Adrenal gland (tissue), 12 donors: ENCODE measurements around the gene TMC1. TPM values are rescaled to one million over a fixed set of nuclear protein-coding genes. Genes with fewer than 3 reads are reported as not detected.

ENCODE experiments used
- DNase-seq, 7 donors: peaks; one replicate each; pipeline ENCODE4 v3.0.0-alpha.2; 2019 to 2020
- H3K27ac ChIP-seq, 5 donors: fragments of 200-600 bp; sonication (generic) in 4 of 5; 1 replicate in 3 of 5; 2 replicates in 2 of 5; pipeline versions ENCODE4 v1.5.1 to v1.8.0; 2016 to 2020; ENCODE audit warnings: mild to moderate bottlenecking in 1 of 5
- H3K27me3 ChIP-seq: fragments of 200-600 bp; 2 replicates; pipeline ENCODE4 v1.8.0; 2021
- H3K36me3 ChIP-seq, 2 donors: fragments of 200-600 bp; replicated peaks in 1 of 2; 1 replicate in 1 of 2; 2 replicates in 1 of 2; pipeline versions ENCODE4 v1.5.1 to v1.8.0; 2018 to 2022
- H3K4me1 ChIP-seq, 2 donors: fragments of 200-600 bp; replicated peaks in 1 of 2; 1 replicate in 1 of 2; 2 replicates in 1 of 2; pipeline versions ENCODE4 v1.5.1 to v1.8.0; 2018 to 2021
- H3K4me3 ChIP-seq, 4 donors: fragments of 200-600 bp; sonication (generic) in 3 of 4; one replicate each; pipeline ENCODE4 v1.5.1; 2016 to 2018
- H3K9me3 ChIP-seq, 3 donors: fragments of 200-600 bp; sonication (generic) in 1 of 3; replicated peaks in 1 of 3; 1 replicate in 2 of 3; 2 replicates in 1 of 3; pipeline versions ENCODE4 v1.5.1 to v1.8.0; 2016 to 2021
- CTCF ChIP-seq, 6 experiments: fragments of 450-650 bp in 4 of 6; fragments of 200-600 bp in 2 of 6; sonication (generic) in 1 of 6; IDR thresholded peaks; 1 replicate in 5 of 6; 2 replicates in 1 of 6; pipeline versions ENCODE4 v1.5.1 to v1.8.0; 2016 to 2021; ENCODE audit warnings: antibody characterized with exemption in 6 of 6, mild to moderate bottlenecking in 2 of 6, moderate library complexity in 1 of 6
- POLR2A ChIP-seq, 2 donors: fragments of 450-650 bp; IDR thresholded peaks; one replicate each; pipeline ENCODE4 v1.6.1; 2017; ENCODE audit warnings: antibody characterized with exemption in 2 of 2, mild to moderate bottlenecking in 2 of 2, moderate library complexity in 1 of 2
- WGBS, 4 donors: extraction: QIAGEN DNeasy Blood & Tissue Kit in 2 of 4; methylation state at CpG; one replicate each; pipeline versions ENCODE4 v1.1.5 to v1.1.7; 2013 to 2017; 5-methylcytosine and 5-hydroxymethylcytosine counted together
- intact Hi-C, 2 donors: fragments of 100-400 bp; cut with DNase I; formaldehyde crosslinking; loops; one replicate each; pipeline versions ENCODE4 v1.14.1 to v1.15.0; 2022 to 2023
- polyA plus RNA-seq, 3 donors: library from polyadenylated mRNA; stranded (reverse); fragments of 200-250 nt in 2 of 3; fragments of 350-450 nt in 1 of 3; fragmentation: Illumina TruSeq in 1 of 3; extraction: RNeasy Lipid Tissue Mini Kit (QIAGEN cat#74804) in 1 of 3; gene quantifications; one replicate each; pipeline ENCODE4 v1.2.3, GENCODE V29; 2013 to 2014
- total RNA-seq, 9 donors: library from RNA; depleted of rRNA in 4 of 9; stranded (reverse); fragments of >200 nt in 4 of 9; fragments of 120-200 nt in 1 of 9; fragmentation: NEBNext Ultra II Directional in 1 of 9; extraction: Animal tissue kit (Norgen Biotek cat#: 25700) in 1 of 9; gene quantifications; one replicate each; pipeline versions ENCODE4 v1.1.0 to v1.2.4, GENCODE V29; 2013 to 2023
- donor health status: healthy with polysubstance abuse.
- donor health status: Bipolar disorder and iron deficiency.
- donor health status: DM: yes; HTN: yes; CAD: no.
- donor health status: DM: no; HTN: no; CAD: no.
- donor health status: DM: no; HTN: no; CAD: no.
- donor health status: DM: yes; HTN: yes; CAD: no.

Gene TMC1
- total and polyA plus RNA-seq, 12 donors = 0.22 to 1.5 (median 0.50) TPM; not detected in 7

GRCh38 chr9:72598639-72599038 lies 77.2 kb downstream of the TMC1 start:
- Histone ChIP-seq H3K9me3 (no peaks in the 10 kb centered on the region), H3K36me3 (no peaks in the 10 kb centered on the region), H3K4me1 (no peaks in the 10 kb centered on the region), H3K27me3 (no peaks in the 10 kb centered on the region), H3K27ac (no peak overlapping the region), H3K4me3 (no peak overlapping the region)
- 63 to 86% (median 72%) methylated on average over 3 of the region's 3 CpGs for WGBS, 4 donors
- intact Hi-C loops = loop anchor here (10.0 kb wide), 2 partner anchors 244 to 324 kb away; no protein-coding TSS in a partner anchor
- TF ChIP-seq CTCF (IDR thresholded peaks at IDR 0.05) (no peak), POLR2A (IDR thresholded peaks at IDR 0.05) (no peak)
- DNase-seq = no peak

GRCh38 chr9:72599874-72600534 lies 78.6 kb downstream of the TMC1 start:
- no peak overlapping the region for H3K27ac ChIP-seq
- no peak for DNase-seq
- no peaks in the 10 kb centered on the region for H3K36me3 ChIP-seq
- no peaks in the 10 kb centered on the region for H3K9me3 ChIP-seq
- no peak for TF ChIP-seq CTCF (IDR thresholded peaks at IDR 0.05)
- no peak for TF ChIP-seq POLR2A (IDR thresholded peaks at IDR 0.05)
- 79 to 86% (median 82%) methylated on average over 5 of the region's 5 CpGs for WGBS, 4 donors
- H3K4me1 ChIP-seq = no peaks in the 10 kb centered on the region
- no peak overlapping the region for H3K4me3 ChIP-seq
- no peaks in the 10 kb centered on the region for H3K27me3 ChIP-seq
- intact Hi-C loops = loop anchor here (10.0 kb wide), 3 partner anchors 225 to 325 kb away; no protein-coding TSS in a partner anchor

- Histone ChIP-seq H3K36me3 (no peaks in the 10 kb centered on the region), H3K27ac (no peak overlapping the region), H3K4me1 (no peaks in the 10 kb centered on the region), H3K27me3 (no peaks in the 10 kb centered on the region), H3K4me3 (no peak overlapping the region), H3K9me3 (no peaks in the 10 kb centered on the region)
- no peak for TF ChIP-seq POLR2A (IDR thresholded peaks at IDR 0.05)
- WGBS, 4 donors = 92 to 94% (median 93%) methylated on average over 3 of the region's 3 CpGs
- intact Hi-C loops = loop anchor here in 1 of 2 donors (10.0 kb wide), 1 partner anchor 224 kb away; no protein-coding TSS in a partner anchor
- no peak for DNase-seq
These were observed 79.3 kb downstream of the TMC1 start for GRCh38 chr9:72600671-72601070.

- no peak overlapping the region for H3K4me3 ChIP-seq
- H3K27ac ChIP-seq = no peak overlapping the region
- TF ChIP-seq CTCF (IDR thresholded peaks at IDR 0.05) (no peak), POLR2A (IDR thresholded peaks at IDR 0.05) (no peak)
- DNase-seq = peak in 2 of 7 donors; percentile 31 to 36
- H3K9me3 ChIP-seq = no peaks in the 10 kb centered on the region
- H3K36me3 ChIP-seq = no peaks in the 10 kb centered on the region
- no peaks in the 10 kb centered on the region for H3K4me1 ChIP-seq
- H3K27me3 ChIP-seq = no peaks in the 10 kb centered on the region
- 36 to 70% (median 62%) methylated on average over 2 of the region's 2 CpGs for WGBS, 4 donors
- intact Hi-C loops = loop anchor here in 1 of 2 donors (10.0 kb wide), 1 partner anchor 223 kb away; no protein-coding TSS in a partner anchor
These were observed 80.2 kb downstream of the TMC1 start for GRCh38 chr9:72601615-72602014.

- H3K4me1 ChIP-seq = no peaks in the 10 kb centered on the region
- intact Hi-C loops = no loop called here
- WGBS, 4 donors = 88 to 100% (median 94%) methylated on average over 1 of the region's 1 CpG
These were observed 91.0 kb downstream of the TMC1 start for GRCh38 chr9:72612449-72612848.

More at GRCh38 chr9:72612449-72612848, 91.0 kb downstream of the TMC1 start:
- Histone ChIP-seq H3K27me3 (no peaks in the 10 kb centered on the region), H3K27ac (no peak overlapping the region), H3K4me3 (no peak overlapping the region), H3K36me3 (no peaks in the 10 kb centered on the region), H3K9me3 (no peaks in the 10 kb centered on the region)
- TF ChIP-seq POLR2A (IDR thresholded peaks at IDR 0.05) = no peak
- TF ChIP-seq CTCF (IDR thresholded peaks at IDR 0.05) = no peak
- no peak for DNase-seq
